GM12878 (cell line): ENCODE measurements around the gene LSM11. TPM values are rescaled to one million over a fixed set of nuclear protein-coding genes. Genes with fewer than 3 reads are reported as not detected.

Source experiments
- ATAC-seq: fragments of 200-7000 bp; cut with Tn5 transposase; 3 replicates; pipeline ENCODE4 v1.9.1; 2020; ENCODE audit warnings: mild to moderate bottlenecking, moderate library complexity
- BruUV-seq: library from RNA; stranded (reverse); fragments of 400-500 nt; replicated peaks from 2 replicates; lab custom pipeline; 2021; lab: Mats Ljungman, UMichigan
- CTCF ChIA-PET: fragments of 300-600 bp; sonication (Branson Sonifier 250); formaldehyde crosslinking; extraction: SDS; loops from one replicate; lab custom pipeline; 2021; ENCODE audit warnings: inconsistent platforms; lab: Yijun Ruan, JAX
- POLR2A ChIA-PET: fragments of 350-600 bp; formaldehyde crosslinking; extraction: SDS; loops from one replicate; lab custom pipeline; 2021; ENCODE audit warnings: inconsistent platforms; lab: Charles Lee
- RAD21 ChIA-PET: fragments of 300-600 bp; sonication (Branson Sonifier 250); formaldehyde crosslinking; loops from one replicate; lab custom pipeline; 2023; ENCODE audit warnings: antibody characterized with exemption; ENCODE audit not compliant: unreplicated experiment; lab: Charles Lee
- SMC1A ChIA-PET: fragments of 300-600 bp; sonication (Branson Sonifier 250); formaldehyde crosslinking; loops from one replicate; lab custom pipeline; 2023; ENCODE audit not compliant: unreplicated experiment, uncharacterized antibody; lab: Charles Lee
- DNase-seq: peaks from one replicate; pipeline ENCODE4 v3.0.0-alpha.2; 2011; ENCODE audit warnings: low read depth, low spot score
- FAIRE-seq: peaks from 3 replicates; lab custom pipeline; 2011; peaks lifted over from hg19 to GRCh38; lab: Jason Lieb, UNC
- H2AFZ ChIP-seq: 2 replicates; pipeline ENCODE4 v1.6.0; 2011; ENCODE audit warnings: low read depth, low read length, control low read depth; ENCODE audit not compliant: control insufficient read depth
- H3K27ac ChIP-seq: 2 replicates; pipeline ENCODE4 v1.5.1; 2011; ENCODE audit warnings: control low read depth; ENCODE audit not compliant: control insufficient read depth, insufficient read depth
- H3K27me3 ChIP-seq, 2 experiments: replicated peaks in 1 of 2; 2 replicates each; pipeline versions ENCODE4 v1.6.0 to v1.6.1; 2011; ENCODE audit warnings: low read length in 1 of 2; ENCODE audit not compliant: control insufficient read depth in 2 of 2, insufficient read depth in 2 of 2
- H3K36me3 ChIP-seq, 2 experiments: 2 replicates each; pipeline ENCODE4 v1.5.1; 2011; ENCODE audit warnings: low read length in 1 of 2; ENCODE audit not compliant: control insufficient read depth in 2 of 2, insufficient read depth in 2 of 2
- H3K4me1 ChIP-seq: 2 replicates; pipeline ENCODE4 v1.6.1; 2011; ENCODE audit warnings: mild to moderate bottlenecking, low read length, moderate library complexity, mixed read lengths; ENCODE audit not compliant: control insufficient read depth, insufficient read depth
- H3K4me2 ChIP-seq: 2 replicates; pipeline ENCODE4 v1.6.0; 2011; ENCODE audit warnings: control low read depth; ENCODE audit not compliant: control insufficient read depth, insufficient read depth
- H3K4me3 ChIP-seq: fragments of 200-600 bp; sonication (generic); 2 replicates; pipeline ENCODE4 v1.5.1; 2016
- H3K79me2 ChIP-seq: 2 replicates; pipeline ENCODE4 v1.6.0; 2011; ENCODE audit warnings: low read length; ENCODE audit not compliant: control insufficient read depth, insufficient read depth
- H3K9ac ChIP-seq: 2 replicates; pipeline ENCODE4 v1.8.0; 2011; ENCODE audit warnings: low read length, control low read depth, mixed read lengths; ENCODE audit not compliant: control insufficient read depth, insufficient read depth
- H3K9me3 ChIP-seq: replicated peaks from 3 replicates; pipeline ENCODE4 v1.5.1; 2011; ENCODE audit warnings: mild to moderate bottlenecking, low read length; ENCODE audit not compliant: control insufficient read depth, insufficient read depth
- H4K20me1 ChIP-seq: 2 replicates; pipeline ENCODE4 v1.6.0; 2011; ENCODE audit not compliant: control insufficient read depth, insufficient read depth
- IKZF2 ChIP-seq, 2 experiments: fragments of 450-650 bp; IDR thresholded peaks; 2 replicates each; pipeline ENCODE4 v1.6.1; 2017; ENCODE audit warnings: mild to moderate bottlenecking in 2 of 2, moderate library complexity in 2 of 2
- IRF4 ChIP-seq: IDR thresholded peaks from 2 replicates; pipeline ENCODE4 v1.6.1; 2011; ENCODE audit warnings: low read depth, low read length
- NFXL1 ChIP-seq: fragments of 450-650 bp; IDR thresholded peaks from 2 replicates; pipeline ENCODE4 v1.6.1; 2017; ENCODE audit warnings: antibody characterized with exemption, mild to moderate bottlenecking, borderline replicate concordance
- RAD21 ChIP-seq: IDR thresholded peaks from 2 replicates; pipeline ENCODE4 v1.6.1; 2011; ENCODE audit warnings: mild to moderate bottlenecking, low read depth, low read length, moderate library complexity; ENCODE audit not compliant: insufficient read depth
- SMC3 ChIP-seq: IDR thresholded peaks from 2 replicates; pipeline ENCODE4 v1.6.1; 2011; ENCODE audit warnings: low read length, improper control_type of control experiment, borderline replicate concordance
- SREBF1 ChIP-seq: IDR thresholded peaks from 2 replicates; pipeline ENCODE4 v1.6.1; 2012; ENCODE audit warnings: mild to moderate bottlenecking, low read length
- TCF7 ChIP-seq: IDR thresholded peaks from 2 replicates; pipeline ENCODE4 v1.6.1; 2014; ENCODE audit warnings: antibody characterized with exemption, borderline replicate concordance
- ZBED1 ChIP-seq: IDR thresholded peaks from 2 replicates; pipeline ENCODE4 v1.6.1; 2016; ENCODE audit warnings: borderline replicate concordance
- WGBS: methylation state at CpG from one replicate; pipeline ENCODE4 v1.1.6; 2016; ENCODE audit warnings: low lambda C conversion rate; ENCODE audit not compliant: insufficient replicate concordance, insufficient coverage; ENCODE audit errors: missing lambda C conversion rate; 5-methylcytosine and 5-hydroxymethylcytosine counted together
- in situ Hi-C: fragments of 300-500 bp; cut with MboI; formaldehyde crosslinking; loops from 9 replicates; pipeline ENCODE4 v1.14.3; 2018; ENCODE audit warnings: mixed read lengths
- intact Hi-C: fragments of 100-400 bp; cut with micrococcal nuclease; formaldehyde crosslinking; loops from one replicate; pipeline ENCODE4 v1.14.2; 2022; ENCODE audit not compliant: unreplicated experiment
- polyA plus RNA-seq, 11 experiments: library from polyadenylated mRNA; depleted of rRNA in 4 of 11; unstranded in 6 of 11; stranded (reverse) in 5 of 11; fragments of >200 nt; fragmentation: Nextera tagmentation in 4 of 11; fragmentation: Illumina TruSeq in 1 of 11; extraction: Ambion mirVana in 4 of 11; extraction: Trizol in 1 of 11; gene quantifications; 1 replicate in 1 of 11; 2 replicates in 10 of 11; pipeline versions ENCODE4 v1.2.1 to v1.2.3, GENCODE V29; 2011 to 2016; ENCODE audit warnings: inconsistent platforms in 2 of 11, missing spikeins in 2 of 11, low read depth in 1 of 11
- total RNA-seq, 4 experiments: library from RNA; depleted of rRNA in 3 of 4; stranded (reverse); fragments of >200 nt in 3 of 4; fragmentation: Illumina TruSeq in 1 of 4; extraction: Trizol in 1 of 4; gene quantifications; 2 replicates each; pipeline versions ENCODE4 v1.2.1 to v1.2.3, GENCODE V29; 2013 to 2021
- TF ChIP-seq, protein P1 (sequence below): fragments of 450-650 bp; IDR thresholded peaks from 2 replicates; pipeline ENCODE4 v1.6.1; 2016; ENCODE audit warnings: mild to moderate bottlenecking, moderate library complexity, borderline replicate concordance
- TF ChIP-seq, protein P2 (sequence below), 3 experiments: IDR thresholded peaks in 2 of 3; conservative IDR thresholded peaks in 1 of 3; 2 replicates each; pipeline ENCODE4 v1.5.1; 2011; ENCODE audit warnings: low read depth in 3 of 3, low read length in 3 of 3, mild to moderate bottlenecking in 3 of 3, control low read depth in 2 of 3, moderate library complexity in 2 of 3, inconsistent platforms in 1 of 3, mixed read lengths in 1 of 3; ENCODE audit not compliant: control insufficient read depth in 2 of 3, insufficient read depth in 1 of 3; ENCODE audit errors: extremely low read depth in 1 of 3
- TF ChIP-seq, protein P3 (sequence below): IDR thresholded peaks from 2 replicates; pipeline ENCODE4 v1.6.1; 2012; ENCODE audit warnings: low read length, inconsistent platforms

The LSM11 gene
- total and polyA plus RNA-seq, 10 of the 15 experiments (the other 5 are each of a cell fraction or from before 2014, with no cell fraction given): 0.71 to 8.5 (median 4.2) TPM

DNA sequence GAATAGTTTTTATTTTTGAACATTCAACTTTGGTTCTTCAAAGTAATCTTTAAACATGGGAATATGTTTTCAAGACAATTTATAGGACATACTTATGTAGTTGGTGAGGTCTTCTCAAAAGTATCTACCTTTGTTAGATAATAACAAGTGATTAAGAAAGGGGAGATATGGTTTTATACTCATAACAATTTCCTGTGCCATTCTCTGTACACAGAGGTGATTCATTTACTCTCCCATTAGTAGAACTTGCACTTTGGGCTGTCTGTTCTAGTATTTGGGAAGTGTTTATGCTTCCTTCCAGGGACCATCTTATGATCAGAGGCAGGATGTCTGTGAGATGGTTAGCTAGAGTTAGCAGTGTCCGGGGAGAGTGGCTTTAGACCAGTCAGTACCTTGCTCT lies 15.2 kb downstream of the LSM11 start (continued):
- TF ChIP-seq, protein P1, sequence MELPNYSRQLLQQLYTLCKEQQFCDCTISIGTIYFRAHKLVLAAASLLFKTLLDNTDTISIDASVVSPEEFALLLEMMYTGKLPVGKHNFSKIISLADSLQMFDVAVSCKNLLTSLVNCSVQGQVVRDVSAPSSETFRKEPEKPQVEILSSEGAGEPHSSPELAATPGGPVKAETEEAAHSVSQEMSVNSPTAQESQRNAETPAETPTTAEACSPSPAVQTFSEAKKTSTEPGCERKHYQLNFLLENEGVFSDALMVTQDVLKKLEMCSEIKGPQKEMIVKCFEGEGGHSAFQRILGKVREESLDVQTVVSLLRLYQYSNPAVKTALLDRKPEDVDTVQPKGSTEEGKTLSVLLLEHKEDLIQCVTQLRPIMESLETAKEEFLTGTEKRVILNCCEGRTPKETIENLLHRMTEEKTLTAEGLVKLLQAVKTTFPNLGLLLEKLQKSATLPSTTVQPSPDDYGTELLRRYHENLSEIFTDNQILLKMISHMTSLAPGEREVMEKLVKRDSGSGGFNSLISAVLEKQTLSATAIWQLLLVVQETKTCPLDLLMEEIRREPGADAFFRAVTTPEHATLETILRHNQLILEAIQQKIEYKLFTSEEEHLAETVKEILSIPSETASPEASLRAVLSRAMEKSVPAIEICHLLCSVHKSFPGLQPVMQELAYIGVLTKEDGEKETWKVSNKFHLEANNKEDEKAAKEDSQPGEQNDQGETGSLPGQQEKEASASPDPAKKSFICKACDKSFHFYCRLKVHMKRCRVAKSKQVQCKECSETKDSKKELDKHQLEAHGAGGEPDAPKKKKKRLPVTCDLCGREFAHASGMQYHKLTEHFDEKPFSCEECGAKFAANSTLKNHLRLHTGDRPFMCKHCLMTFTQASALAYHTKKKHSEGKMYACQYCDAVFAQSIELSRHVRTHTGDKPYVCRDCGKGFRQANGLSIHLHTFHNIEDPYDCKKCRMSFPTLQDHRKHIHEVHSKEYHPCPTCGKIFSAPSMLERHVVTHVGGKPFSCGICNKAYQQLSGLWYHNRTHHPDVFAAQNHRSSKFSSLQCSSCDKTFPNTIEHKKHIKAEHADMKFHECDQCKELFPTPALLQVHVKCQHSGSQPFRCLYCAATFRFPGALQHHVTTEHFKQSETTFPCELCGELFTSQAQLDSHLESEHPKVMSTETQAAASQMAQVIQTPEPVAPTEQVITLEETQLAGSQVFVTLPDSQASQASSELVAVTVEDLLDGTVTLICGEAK: no peak
- TF ChIP-seq TCF7 (no peak), ZBED1 (no peak), IKZF2 (IDR thresholded peaks at IDR 0.05) (no peak), NFXL1 (no peak), SREBF1 (no peak)

DNA sequence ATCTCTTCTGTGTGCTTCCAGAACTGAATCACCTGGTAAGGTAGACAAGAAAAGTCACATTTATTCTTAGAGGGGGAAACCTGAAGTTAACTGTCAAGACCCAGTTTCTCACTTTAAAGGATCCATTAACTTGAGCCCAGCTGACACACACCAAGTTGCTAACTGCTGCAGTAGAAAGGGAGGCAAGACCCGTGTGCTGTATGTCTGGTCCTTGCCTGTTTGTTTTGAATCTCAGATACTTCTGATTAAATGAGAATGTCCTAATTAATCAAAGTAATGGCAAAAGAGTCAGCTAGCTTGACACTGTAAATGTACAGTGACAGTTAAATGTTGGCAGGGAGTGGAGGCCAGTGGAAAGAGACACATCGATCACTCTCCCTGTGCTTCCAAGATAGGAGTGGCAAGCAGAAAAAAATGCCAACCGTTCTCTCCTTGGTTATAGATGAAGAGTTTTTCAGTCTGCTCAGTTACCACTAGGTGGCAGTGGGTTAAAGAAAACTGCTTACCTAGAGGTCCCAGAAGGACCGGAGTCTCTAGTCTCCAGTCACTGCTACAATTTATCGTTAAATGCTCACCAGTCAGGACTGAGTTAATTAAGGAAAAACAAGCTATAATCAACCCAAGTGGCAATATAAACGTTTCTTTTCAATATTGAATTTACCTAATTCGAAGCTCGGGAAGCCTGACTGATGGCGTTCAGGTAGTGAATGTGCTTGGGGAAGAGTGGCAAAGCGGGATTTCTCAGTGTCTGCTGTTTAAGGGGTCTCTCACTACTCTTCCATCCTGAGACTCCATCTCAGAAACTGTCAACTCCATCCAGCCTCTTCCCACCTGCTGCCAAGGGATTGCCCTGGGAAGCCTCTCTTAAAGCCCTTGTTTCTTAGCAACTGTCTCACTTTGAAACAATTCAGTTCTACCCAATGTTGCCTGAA lies 18.4 kb downstream of the LSM11 start:
- Histone ChIP-seq H3K27ac (no peak overlapping the region), H3K27me3 (no peaks in the 10 kb centered on the region), H3K9me3 (no peaks in the 10 kb centered on the region), H4K20me1 (no peaks in the 10 kb centered on the region; the same call in 1 of the 2 replicates), H3K4me3 (no peak overlapping the region), H3K4me2 (no peak overlapping the region), H3K36me3 (no peaks in the 10 kb centered on the region), H3K79me2 (no peaks in the 10 kb centered on the region), H3K9ac (no peak overlapping the region), H2AFZ (no peak overlapping the region), H3K4me1 (0 out of 2 replicates have a peak, but pooled peaks cover 3% of the 10 kb centered on the region)
- TF ChIP-seq, protein P2, sequence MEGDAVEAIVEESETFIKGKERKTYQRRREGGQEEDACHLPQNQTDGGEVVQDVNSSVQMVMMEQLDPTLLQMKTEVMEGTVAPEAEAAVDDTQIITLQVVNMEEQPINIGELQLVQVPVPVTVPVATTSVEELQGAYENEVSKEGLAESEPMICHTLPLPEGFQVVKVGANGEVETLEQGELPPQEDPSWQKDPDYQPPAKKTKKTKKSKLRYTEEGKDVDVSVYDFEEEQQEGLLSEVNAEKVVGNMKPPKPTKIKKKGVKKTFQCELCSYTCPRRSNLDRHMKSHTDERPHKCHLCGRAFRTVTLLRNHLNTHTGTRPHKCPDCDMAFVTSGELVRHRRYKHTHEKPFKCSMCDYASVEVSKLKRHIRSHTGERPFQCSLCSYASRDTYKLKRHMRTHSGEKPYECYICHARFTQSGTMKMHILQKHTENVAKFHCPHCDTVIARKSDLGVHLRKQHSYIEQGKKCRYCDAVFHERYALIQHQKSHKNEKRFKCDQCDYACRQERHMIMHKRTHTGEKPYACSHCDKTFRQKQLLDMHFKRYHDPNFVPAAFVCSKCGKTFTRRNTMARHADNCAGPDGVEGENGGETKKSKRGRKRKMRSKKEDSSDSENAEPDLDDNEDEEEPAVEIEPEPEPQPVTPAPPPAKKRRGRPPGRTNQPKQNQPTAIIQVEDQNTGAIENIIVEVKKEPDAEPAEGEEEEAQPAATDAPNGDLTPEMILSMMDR (IDR thresholded peaks at IDR 0.05 in 2 of 3, conservative IDR thresholded peaks at IDR 0.05 in 1 of 3; ENCODE audit: control insufficient read depth in 2 of 3, extremely low read depth in 1 of 3, insufficient read depth in 1 of 3, low read depth in 3 of 3, low read length in 3 of 3): peak; percentile 71 to 81 (median 79)
- TF ChIP-seq, protein P3, sequence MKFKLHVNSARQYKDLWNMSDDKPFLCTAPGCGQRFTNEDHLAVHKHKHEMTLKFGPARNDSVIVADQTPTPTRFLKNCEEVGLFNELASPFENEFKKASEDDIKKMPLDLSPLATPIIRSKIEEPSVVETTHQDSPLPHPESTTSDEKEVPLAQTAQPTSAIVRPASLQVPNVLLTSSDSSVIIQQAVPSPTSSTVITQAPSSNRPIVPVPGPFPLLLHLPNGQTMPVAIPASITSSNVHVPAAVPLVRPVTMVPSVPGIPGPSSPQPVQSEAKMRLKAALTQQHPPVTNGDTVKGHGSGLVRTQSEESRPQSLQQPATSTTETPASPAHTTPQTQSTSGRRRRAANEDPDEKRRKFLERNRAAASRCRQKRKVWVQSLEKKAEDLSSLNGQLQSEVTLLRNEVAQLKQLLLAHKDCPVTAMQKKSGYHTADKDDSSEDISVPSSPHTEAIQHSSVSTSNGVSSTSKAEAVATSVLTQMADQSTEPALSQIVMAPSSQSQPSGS: no peak
- TF ChIP-seq SMC3 (peak; percentile 59; the same call in 1 of the 2 replicates), RAD21 (peak; percentile 73), IRF4 (0 out of 2 replicates have a peak, but pooled peaks have one; percentile 16)
- in situ Hi-C loops (loop anchor here (10.0 kb wide), 1 partner anchor 1373 kb away; no protein-coding TSS in a partner anchor), intact Hi-C loops (loop anchor here (1.0 to 5.0 kb wide), 3 partner anchors 185 to 1371 kb away; no protein-coding TSS in a partner anchor)
- peak; percentile 76 for FAIRE-seq
- WGBS: 25% methylated on average over 10 of the region's 10 CpGs
- POLR2A ChIA-PET: no interaction called here
- RAD21 ChIA-PET: interaction anchor here (1.0 to 1.6 kb wide), 5 partner anchors 55 to 1371 kb away, joined by 3 to 4 read pairs (median 3); no protein-coding TSS in a partner anchor
- no TSS peak for BruUV-seq
- CTCF ChIA-PET: interaction anchor here (0.6 to 6.1 kb wide), 31 partner anchors 8 to 1371 kb away, joined by 3 to 58 read pairs (median 3); partner anchors contain the start of gene LSM11
- DNase-seq: no peak
- ATAC-seq: peak; percentile 99
- SMC1A ChIA-PET: interaction anchor here (0.6 to 3.4 kb wide), 14 partner anchors 12 to 1370 kb away, joined by 3 to 19 read pairs (median 3); no protein-coding TSS in a partner anchor
